Stimulated activated CD4-positive, alpha-beta T cell treated with anti-CD3 and anti-CD28 coated beads, Interleukin-12 subunit alpha, Interleukin-12 subunit beta, amount 100 ng/mL, for 48 hours (primary cell): ENCODE results near the gene ATP6AP1.

ENCODE experiments used
- DNase-seq, 3 donors: peaks; one replicate each; pipeline ENCODE4 v3.0.0-alpha.2; 2020; ENCODE audit warnings: low read depth in 2 of 3, low spot score in 1 of 3

The ATP6AP1 gene

DNA sequence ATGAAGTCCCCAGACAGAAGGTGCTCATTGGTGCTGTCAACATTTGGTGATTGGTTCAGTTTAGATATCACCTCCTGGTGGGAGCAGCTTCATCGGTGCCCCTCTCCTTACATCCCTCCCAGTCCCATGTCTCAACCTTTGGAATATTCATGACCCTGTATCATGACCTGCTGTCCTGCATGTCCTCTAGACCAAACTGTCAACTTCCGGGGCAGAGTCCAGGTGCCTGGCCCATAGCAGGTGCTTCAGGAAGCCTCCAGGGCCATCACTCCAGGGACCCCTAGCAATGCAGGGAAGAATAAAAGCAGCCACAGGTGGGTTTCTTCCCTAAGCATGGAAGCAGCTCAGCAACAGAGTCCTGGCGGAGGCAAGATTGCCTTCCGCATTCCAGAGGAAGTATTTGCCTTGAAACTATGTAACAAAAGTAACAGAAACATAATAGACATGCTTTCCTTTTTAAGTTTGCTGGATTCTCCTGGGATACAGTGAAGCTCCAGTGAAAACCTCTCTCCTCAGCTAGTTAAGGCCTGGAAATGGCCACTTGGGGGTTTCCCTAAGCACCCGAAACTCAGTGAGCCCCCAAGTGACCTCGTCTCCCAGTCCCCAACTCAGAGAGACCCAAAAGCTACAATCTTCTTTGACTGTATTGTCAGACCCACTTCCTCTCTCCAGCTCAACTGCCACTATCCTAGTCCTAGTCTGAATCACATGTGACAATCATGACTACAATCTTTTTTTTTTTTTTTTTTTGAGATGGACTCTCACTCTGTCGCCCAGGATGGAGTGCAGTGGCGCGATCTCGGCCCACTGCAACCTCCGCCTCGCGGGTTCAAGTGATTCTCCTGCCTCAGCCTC, 1.3 kb upstream of the ATP6AP1 start:
- no peak for DNase-seq

DNA sequence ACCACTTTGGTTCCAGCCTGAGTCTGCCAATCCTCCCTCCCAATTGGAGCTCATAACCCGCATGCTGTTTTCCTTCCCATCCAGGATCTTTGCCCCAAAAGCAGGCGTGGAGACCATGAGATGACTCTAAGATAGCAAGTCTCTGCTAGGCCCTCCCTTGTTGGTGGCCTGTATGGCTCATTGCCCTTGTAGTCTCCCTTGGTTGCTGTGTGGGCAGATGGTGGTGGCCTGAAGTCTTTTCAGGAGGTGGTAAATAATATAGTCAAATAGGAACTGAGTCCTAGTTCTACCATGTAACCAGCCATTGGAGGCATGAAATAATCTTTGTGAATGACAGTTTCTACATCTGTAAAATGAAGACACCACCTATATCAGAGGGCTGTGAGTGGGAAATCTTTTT, 1.2 kb downstream of the ATP6AP1 start:
- DNase-seq, result no peak

DNA sequence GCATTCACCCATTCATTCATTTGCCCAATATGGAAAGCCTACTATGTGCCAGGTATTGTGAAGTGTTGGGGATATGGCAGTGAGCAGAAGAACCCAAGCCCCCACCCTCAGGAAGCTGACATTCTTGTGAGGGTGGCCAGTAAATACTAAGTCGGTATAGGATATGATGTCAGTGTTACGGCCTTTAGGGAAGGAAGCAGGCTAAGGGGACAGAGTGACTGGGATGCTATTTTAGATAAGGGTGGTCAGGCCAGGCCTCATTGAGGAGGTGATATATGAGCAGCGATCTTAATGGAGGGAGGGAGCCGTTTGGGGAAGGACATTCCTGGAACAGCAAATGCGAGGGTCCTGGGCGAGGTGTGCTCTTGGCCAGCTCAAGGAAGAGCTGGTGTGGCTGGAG, 2.0 kb downstream of the ATP6AP1 start:
- DNase-seq, result no peak

DNA sequence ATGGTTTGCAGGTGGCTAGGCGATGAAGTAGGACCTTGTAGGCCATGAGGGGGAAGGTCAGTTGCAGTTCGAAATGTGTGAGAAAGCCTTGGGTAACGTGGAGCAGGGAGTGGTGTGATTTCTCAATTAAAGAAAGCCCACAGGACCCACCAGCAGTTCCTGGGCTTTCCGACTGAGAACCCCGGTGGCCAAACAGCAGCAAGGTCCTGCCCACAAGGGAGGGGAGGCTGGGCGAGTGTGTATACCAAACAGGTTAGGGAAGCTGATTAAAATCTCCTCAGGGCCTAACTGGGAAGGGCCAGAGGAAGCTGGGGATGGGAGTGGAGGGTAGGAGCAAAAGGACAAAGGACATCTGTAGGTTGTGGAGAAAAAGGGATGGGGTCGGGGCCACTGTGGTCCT, 2.4 kb downstream of the ATP6AP1 start:
- DNase-seq, result no peak

DNA sequence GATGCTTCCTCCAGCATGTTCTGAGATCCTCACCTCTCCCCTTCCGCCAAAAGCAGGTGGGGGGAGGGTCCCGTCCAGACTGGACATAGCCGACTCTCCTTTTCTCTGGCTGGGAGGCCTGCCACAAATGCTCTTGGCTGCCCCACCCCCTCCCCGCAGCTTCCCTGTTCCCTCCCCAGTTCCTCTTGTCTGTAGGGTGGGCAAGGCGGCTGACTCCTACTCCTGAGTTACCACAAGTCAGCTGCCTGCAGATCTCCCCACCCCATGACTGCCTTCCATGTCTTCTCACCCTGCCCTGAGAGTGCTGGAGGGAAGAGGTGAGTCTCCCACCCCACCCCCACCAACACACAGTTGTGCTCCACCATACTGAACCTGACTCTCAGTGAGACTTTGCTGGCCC, 2.9 kb downstream of the ATP6AP1 start:
- no peak for DNase-seq

DNA sequence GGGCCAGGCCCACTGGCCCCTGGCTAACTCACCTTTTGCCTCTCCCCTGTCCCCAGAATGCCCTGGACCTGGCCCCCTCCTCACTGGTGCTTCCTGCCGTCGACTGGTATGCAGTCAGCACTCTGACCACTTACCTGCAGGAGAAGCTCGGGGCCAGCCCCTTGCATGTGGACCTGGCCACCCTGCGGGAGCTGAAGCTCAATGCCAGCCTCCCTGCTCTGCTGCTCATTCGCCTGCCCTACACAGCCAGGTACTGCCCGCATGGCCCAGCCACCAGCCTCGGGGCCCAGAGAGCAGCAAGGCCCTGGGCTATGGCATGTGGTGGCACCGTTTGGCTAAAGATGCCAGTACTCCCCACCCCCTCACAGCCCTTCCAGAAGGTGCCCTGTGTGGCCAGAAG, 3.7 kb downstream of the ATP6AP1 start:
- no peak for DNase-seq

DNA sequence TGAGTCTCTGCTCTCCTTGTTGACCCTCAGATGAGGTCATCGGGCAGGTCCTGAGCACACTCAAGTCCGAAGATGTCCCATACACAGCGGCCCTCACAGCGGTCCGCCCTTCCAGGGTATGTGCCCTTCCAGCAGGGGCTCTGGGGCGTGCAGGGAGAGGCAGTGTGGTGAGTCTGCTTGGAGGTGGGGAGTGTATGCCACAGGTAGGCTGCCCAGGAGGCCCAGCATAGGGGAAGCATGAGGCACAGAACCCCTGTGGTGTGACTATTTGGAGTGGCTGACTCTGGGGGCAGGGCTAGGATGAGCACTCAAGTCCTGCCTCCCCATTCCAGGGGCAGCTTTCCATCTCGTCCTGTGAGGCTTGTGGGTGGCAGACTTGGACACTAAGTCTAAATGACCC, 5.1 kb downstream of the ATP6AP1 start:
- DNase-seq, result no peak

DNA sequence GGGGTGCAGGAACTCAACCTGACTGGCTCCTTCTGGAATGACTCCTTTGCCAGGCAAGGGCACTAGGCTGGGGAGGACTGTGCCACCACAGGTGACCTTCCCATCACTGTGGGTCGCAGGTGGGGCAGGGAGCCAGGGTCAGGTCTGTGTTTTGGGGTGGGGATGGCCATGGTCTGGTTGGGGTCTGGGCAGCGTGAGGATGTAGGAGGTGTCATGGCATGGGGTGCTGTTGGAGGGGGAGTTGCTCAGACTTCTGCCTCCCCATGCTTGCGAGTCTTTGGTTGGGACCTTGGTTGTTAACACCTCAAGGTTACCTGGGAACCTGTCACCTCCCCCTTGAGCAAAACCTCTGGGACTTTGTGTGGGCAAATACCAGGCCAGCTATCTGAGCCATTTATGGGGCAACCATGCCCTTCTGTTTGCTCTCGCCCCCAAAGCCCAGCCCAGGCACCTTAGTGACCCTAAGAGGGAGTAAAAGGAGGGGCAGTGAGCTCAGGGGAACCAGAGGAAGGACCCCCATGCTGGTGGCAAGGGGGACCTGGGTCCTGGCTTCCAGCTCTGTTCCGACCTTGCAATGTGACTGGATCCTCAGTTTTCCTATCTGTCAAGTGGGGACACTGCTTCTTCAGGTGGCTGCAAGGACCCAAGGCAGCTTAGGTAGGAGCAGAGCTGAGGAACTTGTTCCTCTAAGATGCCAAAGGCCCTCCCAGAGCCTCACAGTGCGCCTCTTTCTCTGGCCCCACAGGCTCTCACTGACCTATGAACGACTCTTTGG, 6.1 kb downstream of the ATP6AP1 start:
- no peak for DNase-seq

DNA sequence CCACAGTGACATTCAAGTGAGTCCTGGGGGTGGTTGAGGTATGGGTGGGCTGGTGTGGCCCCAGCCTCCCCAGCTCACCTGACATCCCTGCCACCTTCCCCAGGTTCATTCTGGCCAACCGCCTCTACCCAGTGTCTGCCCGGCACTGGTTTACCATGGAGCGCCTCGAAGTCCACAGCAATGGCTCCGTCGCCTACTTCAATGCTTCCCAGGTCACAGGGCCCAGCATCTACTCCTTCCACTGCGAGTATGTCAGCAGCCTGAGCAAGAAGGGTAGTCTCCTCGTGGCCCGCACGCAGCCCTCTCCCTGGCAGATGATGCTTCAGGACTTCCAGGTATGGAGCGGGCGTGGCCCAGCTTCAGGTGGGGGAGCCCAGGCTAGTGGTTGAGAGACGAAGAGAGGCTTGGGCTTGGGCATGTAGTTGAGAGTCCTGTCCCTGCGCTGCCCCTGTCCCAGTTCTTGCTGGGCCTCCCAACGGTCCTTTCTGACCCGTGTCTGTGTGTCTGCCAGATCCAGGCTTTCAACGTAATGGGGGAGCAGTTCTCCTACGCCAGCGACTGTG, 6.8 kb downstream of the ATP6AP1 start:
- DNase-seq, result no peak

DNA sequence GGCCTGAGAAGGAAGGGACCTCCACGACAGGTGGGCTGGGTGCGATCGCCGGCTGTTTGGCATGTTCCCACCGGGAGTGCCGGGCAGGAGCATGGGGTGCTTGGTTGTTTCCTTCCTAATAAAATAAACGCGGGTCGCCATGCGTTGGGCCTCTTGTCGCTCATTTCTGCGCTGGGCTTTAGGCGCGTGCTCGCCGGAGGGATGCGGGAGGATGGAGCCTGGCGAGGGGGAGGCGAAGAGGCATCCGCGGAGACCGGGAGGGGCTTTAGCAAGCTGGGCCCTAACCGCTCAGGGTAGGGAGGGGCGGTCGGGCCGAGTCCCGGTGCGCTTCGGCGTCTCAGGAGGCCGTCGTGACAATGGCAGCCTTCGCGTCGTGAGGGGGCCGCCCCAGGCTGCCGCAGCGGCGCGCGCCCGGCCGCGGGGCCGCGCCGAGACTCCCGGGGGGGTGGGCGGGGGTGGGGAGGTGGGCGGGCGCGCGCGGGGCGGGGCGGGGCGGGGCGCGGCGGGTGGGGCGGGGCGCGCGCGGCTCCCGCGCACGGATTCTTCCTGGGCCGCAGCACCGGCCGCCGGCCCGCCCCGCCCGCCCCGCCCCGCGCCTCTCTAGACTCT, 8.0 kb downstream of the ATP6AP1 start:
- DNase-seq, result peak in 1 of 3 donors; percentile 32

DNA sequence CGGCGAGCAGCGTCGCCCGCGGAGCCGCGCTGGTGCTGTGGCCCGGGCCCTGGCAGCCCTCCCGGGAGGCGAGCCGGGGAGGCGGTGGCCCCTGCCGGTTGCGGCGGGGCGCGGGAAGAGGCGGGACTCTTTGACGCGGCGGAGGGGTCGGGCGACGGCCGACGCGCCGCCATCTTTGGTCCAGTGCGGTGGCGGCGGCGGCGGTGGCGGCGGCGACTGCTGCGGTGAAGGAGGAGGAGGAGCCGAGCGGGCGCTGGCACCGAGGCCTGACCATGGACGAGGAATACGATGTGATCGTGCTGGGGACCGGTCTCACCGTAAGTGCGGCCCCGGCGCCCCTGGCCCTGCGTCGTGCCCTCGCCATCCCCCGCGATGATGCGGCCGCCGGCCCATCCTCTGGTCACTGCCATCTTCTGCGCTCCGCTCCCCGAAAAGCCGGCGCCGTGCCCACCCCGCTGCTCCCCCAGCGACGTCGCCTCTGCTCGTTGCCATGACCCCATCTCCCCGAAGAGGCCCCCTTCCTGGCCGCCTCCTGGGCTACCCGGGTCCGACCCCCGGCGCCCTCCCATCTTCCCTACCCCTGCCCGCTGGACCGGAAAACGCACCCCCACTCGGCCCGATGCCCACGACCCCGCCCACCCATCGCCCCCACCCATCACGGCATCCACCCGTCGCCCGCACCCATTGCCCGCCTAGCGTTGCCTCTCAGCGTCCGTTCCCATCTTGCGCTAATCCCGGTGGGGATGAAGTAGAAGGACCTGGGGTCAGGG, 8.7 kb downstream of the ATP6AP1 start, which contains the start of gene GDI1:
GDI1 (plus strand) TSS at position 172 of the 770 bp plus-strand sequence; CDS start at position 273, 101 bp downstream.
- peak in 1 of 3 donors; percentile 43 for DNase-seq

DNA sequence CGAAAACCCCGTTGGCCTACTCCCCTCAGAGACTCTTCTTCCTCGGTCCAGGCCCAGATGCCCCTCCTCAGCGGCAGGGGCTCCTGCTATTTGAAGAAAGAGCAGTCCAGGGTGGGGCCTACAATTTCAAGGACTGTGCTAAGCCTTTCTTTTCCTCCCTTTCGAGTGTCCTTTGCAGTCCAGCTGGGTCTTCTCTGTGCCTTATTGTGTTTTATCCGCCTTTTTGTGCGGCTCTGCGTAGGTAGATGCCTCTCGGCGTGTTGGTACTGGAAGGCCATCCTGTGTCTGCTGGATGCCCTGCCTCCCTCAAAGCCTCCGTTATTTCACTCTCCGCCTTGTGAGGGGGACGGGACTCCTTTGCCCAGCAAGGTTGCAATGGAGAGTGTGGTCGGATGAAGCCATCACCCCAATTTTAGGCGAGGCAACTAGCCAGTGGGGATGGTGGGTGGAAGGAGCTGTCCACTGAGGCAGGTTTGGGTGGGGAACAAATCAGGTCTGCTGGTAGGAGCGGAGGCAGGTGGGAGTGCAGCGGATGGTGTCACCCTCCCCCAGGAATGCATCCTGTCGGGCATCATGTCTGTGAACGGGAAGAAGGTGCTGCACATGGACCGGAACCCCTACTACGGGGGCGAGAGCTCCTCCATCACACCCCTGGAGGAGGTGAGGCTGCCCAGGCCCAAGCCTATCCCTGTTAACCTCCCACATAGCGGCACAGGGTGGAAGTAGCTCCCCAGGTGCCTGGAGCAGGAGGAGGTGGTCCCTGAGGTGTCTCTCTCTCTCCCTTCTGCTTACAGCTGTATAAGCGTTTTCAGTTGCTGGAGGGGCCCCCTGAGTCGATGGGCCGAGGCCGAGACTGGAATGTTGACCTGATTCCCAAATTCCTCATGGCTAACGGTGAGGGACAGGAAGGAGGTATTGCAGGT, 9.8 kb downstream of the ATP6AP1 start:
- DNase-seq, result no peak

DNA sequence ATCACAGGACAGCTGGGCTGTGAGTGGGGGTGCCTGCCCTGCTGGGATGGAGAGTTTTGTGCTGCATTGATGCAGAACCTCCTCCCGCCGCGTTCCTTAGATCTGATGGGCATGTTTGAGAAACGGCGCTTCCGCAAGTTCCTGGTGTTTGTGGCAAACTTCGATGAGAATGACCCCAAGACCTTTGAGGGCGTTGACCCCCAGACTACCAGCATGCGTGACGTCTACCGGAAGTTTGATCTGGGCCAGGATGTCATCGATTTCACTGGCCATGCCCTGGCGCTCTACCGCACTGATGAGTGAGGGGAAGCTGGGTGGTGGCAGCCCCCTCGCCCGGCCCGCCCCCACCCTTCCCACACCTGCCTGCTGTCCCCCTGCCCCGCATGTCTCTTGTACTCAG, 11.4 kb downstream of the ATP6AP1 start:
- DNase-seq, result no peak

DNA sequence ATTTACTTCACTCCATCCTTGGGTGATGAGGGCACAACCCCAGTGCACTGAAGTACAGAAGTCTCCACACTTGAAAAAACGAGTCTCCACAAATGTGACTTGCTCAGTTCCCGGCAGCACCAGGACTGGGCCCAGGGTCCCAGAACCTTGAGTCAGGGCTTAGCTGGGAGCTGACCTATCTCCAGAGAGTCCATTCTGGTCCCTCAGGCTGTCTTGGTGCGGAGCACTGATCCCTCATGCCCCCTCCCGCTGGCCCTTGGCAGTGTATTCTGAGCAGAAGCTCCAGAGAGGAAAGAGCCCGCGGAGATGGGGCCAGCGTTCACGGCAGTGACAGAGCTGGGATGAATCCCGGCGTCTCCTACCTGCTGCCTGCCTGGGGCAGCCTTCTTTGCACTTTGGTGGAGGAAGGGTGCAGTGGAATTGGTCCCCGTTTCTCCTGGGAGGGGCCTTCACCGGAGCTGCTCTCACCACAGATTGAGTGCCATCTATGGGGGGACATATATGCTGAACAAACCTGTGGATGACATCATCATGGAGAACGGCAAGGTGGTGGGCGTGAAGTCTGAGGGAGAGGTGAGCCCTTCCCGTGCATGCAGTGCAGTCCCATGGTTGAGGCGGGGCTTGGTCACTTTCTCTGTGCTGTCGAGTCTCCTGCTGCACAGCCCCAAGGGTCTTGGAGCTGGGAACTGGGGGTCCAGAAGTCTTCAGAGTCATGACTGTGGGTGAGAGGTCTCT, 12.3 kb downstream of the ATP6AP1 start:
- DNase-seq, result no peak

DNA sequence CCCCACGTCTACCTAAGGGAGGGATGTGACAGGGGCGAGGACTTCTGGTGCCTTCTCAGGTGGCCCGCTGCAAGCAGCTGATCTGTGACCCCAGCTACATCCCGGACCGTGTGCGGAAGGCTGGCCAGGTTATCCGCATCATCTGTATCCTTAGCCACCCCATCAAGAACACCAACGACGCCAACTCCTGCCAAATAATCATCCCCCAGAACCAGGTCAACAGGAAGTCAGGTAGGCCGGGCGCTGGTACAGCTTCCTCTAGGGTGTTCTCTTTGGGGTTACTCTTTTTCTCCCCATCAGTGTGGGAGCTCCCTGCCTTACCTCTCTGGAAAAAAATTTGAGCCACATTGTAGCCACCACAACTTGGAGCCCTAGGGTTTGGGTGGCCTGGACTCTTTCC, 13.1 kb downstream of the ATP6AP1 start:
- no peak for DNase-seq

DNA sequence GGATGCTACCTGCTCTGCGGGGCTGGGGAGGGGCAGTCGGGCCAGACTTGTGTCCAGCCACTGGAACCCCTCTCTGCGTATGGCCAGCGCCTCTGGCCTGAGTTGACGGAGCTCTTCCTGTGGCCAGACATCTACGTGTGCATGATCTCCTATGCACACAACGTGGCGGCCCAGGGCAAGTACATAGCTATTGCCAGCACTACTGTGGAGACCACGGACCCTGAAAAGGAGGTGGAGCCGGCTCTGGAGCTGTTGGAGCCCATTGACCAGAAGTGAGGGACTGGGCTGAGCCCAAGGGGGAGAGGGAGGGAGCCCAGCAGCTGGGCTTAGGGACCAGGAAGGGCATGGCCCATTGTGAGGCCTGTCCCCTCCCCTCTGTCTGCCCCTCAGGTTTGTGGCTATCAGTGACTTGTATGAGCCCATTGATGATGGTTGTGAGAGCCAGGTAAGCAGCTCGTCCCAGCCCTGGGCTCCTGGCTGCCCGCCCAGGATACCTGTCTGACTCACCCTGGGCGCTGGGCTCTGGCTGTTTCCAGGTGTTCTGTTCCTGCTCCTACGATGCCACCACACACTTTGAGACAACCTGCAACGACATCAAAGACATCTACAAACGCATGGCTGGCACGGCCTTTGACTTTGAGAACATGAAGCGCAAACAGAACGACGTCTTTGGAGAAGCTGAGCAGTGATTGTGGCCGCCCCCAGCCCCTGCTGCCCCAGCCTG, 13.7 kb downstream of the ATP6AP1 start:
- no peak for DNase-seq

DNA sequence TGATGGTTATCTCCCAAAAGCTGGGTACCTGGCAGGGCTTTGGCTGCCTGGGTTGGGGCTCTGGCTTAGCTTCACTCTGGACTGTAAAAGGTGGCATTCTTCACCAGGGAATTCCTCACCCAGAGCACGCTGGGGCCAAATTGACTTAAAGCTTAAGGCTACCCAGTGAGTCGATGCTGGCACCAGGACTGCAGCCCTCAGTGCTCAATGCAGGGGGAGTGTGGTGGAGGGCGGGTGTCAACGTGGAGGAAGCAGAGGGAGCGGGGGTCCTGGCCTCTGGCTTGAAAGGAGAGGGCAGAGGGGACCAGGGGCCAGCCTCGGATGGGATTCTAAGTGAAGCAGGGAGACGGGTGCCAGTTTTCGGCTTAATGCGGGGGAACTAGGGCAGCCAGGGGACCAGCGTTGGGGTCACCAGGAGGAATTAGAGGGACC, 15.0 kb downstream of the ATP6AP1 start:
- no peak for DNase-seq

DNA sequence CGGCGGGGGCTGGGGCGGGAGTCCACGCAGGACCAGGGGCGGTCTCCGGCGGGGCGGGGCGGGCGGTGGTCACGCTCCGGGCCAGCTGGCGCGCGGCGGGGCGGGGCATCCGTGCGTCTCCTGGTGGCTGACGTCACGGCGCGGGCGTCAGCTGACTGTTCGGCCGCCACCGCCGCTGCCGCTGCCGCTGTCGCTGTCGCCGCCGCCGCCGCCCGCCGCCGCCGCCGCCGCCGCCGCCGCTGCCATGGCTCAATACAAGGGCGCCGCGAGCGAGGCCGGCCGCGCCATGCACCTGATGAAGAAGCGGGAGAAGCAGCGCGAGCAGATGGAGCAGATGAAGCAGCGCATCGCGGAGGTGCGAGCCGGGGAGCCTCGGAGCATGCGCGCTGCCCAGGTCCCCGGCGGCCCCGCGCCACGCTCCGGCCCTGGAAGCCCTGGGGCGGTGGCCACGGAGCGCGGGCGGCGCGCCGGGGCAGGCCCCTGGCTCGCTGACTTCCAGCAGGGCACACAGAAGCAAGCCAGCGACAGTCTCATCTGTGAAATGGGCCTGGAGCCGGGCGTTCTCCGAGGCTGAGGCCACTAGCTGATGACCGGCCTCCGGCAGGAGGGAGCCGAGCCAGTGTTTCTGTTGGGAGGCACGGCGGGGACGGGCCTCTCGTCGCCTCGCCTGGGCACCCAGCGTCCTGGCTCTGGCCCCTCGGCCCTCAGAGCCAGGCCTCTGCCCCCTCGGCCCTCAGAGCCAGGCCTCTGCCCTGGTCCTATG, 15.7 kb downstream of the ATP6AP1 start, which contains the start of gene FAM50A:
FAM50A (plus strand) TSS at position 150 of the 763 bp plus-strand sequence; CDS start at position 245, 95 bp downstream.
- peak in 2 of 3 donors; percentile 52 to 73 for DNase-seq
